Measurements from ENCODE around the gene AOPEP.

DNA sequence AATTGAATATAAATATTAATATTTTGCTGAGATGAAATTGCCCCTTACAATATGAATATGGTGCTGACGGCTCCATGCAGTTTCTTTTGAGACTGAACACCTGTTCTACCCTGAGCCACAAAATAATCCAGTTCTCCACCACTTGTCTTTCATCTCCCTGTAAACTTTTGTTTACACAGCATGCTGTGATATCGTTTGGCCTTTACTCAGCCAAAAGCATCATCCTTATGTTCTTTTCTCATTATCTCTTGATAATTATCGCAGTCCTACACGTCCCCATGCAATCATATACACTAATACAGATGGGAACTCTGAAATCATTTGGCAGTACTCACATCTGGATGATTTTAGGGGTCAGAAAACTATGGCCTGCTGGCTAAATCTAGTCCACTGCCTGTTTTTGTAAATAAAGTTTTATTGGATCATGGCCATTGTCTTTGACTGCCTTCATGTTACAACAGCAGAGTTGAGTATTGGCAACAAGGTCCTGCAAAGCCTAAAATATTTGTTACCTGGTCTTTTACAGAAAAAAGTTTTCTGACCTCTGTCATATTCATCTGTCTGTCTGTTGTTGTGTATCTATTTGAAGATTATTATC is 53.3 kb downstream of the AOPEP start:
- TF ChIP-seq, protein P1, sequence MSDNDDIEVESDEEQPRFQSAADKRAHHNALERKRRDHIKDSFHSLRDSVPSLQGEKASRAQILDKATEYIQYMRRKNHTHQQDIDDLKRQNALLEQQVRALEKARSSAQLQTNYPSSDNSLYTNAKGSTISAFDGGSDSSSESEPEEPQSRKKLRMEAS (IDR thresholded peaks at IDR 0.05; ENCODE audit: insufficient read depth, insufficient read length), result no peak
- TF ChIP-seq, protein P2, sequence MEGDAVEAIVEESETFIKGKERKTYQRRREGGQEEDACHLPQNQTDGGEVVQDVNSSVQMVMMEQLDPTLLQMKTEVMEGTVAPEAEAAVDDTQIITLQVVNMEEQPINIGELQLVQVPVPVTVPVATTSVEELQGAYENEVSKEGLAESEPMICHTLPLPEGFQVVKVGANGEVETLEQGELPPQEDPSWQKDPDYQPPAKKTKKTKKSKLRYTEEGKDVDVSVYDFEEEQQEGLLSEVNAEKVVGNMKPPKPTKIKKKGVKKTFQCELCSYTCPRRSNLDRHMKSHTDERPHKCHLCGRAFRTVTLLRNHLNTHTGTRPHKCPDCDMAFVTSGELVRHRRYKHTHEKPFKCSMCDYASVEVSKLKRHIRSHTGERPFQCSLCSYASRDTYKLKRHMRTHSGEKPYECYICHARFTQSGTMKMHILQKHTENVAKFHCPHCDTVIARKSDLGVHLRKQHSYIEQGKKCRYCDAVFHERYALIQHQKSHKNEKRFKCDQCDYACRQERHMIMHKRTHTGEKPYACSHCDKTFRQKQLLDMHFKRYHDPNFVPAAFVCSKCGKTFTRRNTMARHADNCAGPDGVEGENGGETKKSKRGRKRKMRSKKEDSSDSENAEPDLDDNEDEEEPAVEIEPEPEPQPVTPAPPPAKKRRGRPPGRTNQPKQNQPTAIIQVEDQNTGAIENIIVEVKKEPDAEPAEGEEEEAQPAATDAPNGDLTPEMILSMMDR (IDR thresholded peaks at IDR 0.05; ENCODE audit: extremely low read depth in 1 of 2, insufficient read depth in 1 of 2, low read depth in 1 of 2, low read length in 2 of 2), result no peak
- no peak for TF ChIP-seq POLR2A (IDR thresholded peaks at IDR 0.05; ENCODE audit: low read depth, low read length)
- TF ChIP-seq POLR2AphosphoS5 (IDR thresholded peaks at IDR 0.05; ENCODE audit: insufficient read depth, low read depth, low read length), result no peak
- no peak for TF ChIP-seq EZH2 (IDR thresholded peaks at IDR 0.05; ENCODE audit: borderline replicate concordance, low read depth, low read length, severe bottlenecking)
- no peak for TF ChIP-seq GATA2 (IDR thresholded peaks at IDR 0.05; ENCODE audit: insufficient read depth, insufficient read length, low read depth, low read length)

Measured in endothelial cell of umbilical vein (primary cell).